ENCODE results near the gene PRKG1. TPM values are rescaled to one million over a fixed set of nuclear protein-coding genes. Genes with fewer than 3 reads are reported as not detected.

PRKG1 gene
- total and polyA plus RNA-seq, 2 experiments from 2014 or later, result 18.2 to 21.1 TPM

DNA sequence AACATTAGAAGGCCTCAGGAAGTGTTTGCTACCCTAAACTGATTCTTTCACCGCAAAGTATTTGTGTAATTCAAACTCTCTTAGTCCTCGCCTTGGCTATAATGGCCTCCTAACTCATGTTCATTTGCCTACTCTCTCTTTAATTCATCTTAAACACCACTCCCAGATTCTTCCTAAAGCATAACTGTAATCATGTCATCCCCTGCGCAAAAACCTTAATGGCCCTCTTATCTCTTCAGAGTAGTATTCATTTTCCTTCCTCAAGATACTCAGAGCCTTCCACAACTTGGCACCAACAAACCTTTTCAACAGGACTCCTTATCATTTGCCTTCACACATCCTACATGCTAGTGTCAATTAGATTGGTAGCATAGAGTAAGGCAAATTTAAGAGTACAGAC, 582.2 kb downstream of the PRKG1 start:
- no peaks in the 10 kb centered on the region for H3K27me3 Mint-ChIP-seq (ENCODE audit: insufficient read depth, low read depth, poor library complexity)
- no peaks in the 10 kb centered on the region for H3K9me3 Mint-ChIP-seq
- ATAC-seq (no peak), DNase-seq (ENCODE audit: low spot score) (no peak)
- H3K36me3 Mint-ChIP-seq (ENCODE audit: low read depth), result no peaks in the 10 kb centered on the region
- no peaks in the 10 kb centered on the region for H3F3A ChIP-seq (replicated peaks; ENCODE audit: low read depth)
- H3K27ac ChIP-seq (ENCODE audit: low read depth), result no peak overlapping the region
- H2AFZ ChIP-seq, result no peak overlapping the region
- no peaks in the 10 kb centered on the region for H4K20me1 ChIP-seq (replicated peaks; ENCODE audit: insufficient read depth)
- H3K27me3 ChIP-seq (ENCODE audit: insufficient read depth), result no peaks in the 10 kb centered on the region
- H3K9me2 ChIP-seq (ENCODE audit: insufficient read depth), result no peaks in the 10 kb centered on the region
- H3K27ac Mint-ChIP-seq, result no peak overlapping the region; the same call in 1 of the 2 replicates
- no peaks in the 10 kb centered on the region for H3K79me2 ChIP-seq (replicated peaks; ENCODE audit: insufficient read depth)
- H3K4me1 ChIP-seq (ENCODE audit: insufficient read depth), result no peaks in the 10 kb centered on the region
- no peak overlapping the region for H3K4me3 Mint-ChIP-seq
- no peaks in the 10 kb centered on the region for H3K36me3 ChIP-seq (ENCODE audit: insufficient read depth)
- TF ChIP-seq, protein P1, sequence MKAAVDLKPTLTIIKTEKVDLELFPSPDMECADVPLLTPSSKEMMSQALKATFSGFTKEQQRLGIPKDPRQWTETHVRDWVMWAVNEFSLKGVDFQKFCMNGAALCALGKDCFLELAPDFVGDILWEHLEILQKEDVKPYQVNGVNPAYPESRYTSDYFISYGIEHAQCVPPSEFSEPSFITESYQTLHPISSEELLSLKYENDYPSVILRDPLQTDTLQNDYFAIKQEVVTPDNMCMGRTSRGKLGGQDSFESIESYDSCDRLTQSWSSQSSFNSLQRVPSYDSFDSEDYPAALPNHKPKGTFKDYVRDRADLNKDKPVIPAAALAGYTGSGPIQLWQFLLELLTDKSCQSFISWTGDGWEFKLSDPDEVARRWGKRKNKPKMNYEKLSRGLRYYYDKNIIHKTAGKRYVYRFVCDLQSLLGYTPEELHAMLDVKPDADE (IDR thresholded peaks at IDR 0.05), result no peak
- TF ChIP-seq CREB1 (CRISPR knock-in tag; IDR thresholded peaks at IDR 0.05; ENCODE audit: low read depth) (no peak), NANOG (IDR thresholded peaks at IDR 0.05; ENCODE audit: borderline replicate concordance) (no peak), JUNB (IDR thresholded peaks at IDR 0.05; ENCODE audit: unreplicated experiment) (no peak), ZNF114 (CRISPR knock-in tag; IDR thresholded peaks at IDR 0.05) (no peak), ZNF331 (CRISPR knock-in tag; IDR thresholded peaks at IDR 0.05; ENCODE audit: low read depth) (no peak), EZH2phosphoT487 (IDR thresholded peaks at IDR 0.05; ENCODE audit: unreplicated experiment) (no peak), STAT1 (IDR thresholded peaks at IDR 0.05; ENCODE audit: unreplicated experiment) (no peak), EZH2 (IDR thresholded peaks at IDR 0.05; ENCODE audit: low read depth, unreplicated experiment) (no peak)
- TF ChIP-seq, protein P2, sequence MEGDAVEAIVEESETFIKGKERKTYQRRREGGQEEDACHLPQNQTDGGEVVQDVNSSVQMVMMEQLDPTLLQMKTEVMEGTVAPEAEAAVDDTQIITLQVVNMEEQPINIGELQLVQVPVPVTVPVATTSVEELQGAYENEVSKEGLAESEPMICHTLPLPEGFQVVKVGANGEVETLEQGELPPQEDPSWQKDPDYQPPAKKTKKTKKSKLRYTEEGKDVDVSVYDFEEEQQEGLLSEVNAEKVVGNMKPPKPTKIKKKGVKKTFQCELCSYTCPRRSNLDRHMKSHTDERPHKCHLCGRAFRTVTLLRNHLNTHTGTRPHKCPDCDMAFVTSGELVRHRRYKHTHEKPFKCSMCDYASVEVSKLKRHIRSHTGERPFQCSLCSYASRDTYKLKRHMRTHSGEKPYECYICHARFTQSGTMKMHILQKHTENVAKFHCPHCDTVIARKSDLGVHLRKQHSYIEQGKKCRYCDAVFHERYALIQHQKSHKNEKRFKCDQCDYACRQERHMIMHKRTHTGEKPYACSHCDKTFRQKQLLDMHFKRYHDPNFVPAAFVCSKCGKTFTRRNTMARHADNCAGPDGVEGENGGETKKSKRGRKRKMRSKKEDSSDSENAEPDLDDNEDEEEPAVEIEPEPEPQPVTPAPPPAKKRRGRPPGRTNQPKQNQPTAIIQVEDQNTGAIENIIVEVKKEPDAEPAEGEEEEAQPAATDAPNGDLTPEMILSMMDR (conservative IDR thresholded peaks at IDR 0.05; ENCODE audit: low read depth in 2 of 2), result no peak
- TF ChIP-seq, protein P3, sequence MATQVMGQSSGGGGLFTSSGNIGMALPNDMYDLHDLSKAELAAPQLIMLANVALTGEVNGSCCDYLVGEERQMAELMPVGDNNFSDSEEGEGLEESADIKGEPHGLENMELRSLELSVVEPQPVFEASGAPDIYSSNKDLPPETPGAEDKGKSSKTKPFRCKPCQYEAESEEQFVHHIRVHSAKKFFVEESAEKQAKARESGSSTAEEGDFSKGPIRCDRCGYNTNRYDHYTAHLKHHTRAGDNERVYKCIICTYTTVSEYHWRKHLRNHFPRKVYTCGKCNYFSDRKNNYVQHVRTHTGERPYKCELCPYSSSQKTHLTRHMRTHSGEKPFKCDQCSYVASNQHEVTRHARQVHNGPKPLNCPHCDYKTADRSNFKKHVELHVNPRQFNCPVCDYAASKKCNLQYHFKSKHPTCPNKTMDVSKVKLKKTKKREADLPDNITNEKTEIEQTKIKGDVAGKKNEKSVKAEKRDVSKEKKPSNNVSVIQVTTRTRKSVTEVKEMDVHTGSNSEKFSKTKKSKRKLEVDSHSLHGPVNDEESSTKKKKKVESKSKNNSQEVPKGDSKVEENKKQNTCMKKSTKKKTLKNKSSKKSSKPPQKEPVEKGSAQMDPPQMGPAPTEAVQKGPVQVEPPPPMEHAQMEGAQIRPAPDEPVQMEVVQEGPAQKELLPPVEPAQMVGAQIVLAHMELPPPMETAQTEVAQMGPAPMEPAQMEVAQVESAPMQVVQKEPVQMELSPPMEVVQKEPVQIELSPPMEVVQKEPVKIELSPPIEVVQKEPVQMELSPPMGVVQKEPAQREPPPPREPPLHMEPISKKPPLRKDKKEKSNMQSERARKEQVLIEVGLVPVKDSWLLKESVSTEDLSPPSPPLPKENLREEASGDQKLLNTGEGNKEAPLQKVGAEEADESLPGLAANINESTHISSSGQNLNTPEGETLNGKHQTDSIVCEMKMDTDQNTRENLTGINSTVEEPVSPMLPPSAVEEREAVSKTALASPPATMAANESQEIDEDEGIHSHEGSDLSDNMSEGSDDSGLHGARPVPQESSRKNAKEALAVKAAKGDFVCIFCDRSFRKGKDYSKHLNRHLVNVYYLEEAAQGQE (IDR thresholded peaks at IDR 0.05; ENCODE audit: unreplicated experiment), result no peak
- TF ChIP-seq, protein P4, sequence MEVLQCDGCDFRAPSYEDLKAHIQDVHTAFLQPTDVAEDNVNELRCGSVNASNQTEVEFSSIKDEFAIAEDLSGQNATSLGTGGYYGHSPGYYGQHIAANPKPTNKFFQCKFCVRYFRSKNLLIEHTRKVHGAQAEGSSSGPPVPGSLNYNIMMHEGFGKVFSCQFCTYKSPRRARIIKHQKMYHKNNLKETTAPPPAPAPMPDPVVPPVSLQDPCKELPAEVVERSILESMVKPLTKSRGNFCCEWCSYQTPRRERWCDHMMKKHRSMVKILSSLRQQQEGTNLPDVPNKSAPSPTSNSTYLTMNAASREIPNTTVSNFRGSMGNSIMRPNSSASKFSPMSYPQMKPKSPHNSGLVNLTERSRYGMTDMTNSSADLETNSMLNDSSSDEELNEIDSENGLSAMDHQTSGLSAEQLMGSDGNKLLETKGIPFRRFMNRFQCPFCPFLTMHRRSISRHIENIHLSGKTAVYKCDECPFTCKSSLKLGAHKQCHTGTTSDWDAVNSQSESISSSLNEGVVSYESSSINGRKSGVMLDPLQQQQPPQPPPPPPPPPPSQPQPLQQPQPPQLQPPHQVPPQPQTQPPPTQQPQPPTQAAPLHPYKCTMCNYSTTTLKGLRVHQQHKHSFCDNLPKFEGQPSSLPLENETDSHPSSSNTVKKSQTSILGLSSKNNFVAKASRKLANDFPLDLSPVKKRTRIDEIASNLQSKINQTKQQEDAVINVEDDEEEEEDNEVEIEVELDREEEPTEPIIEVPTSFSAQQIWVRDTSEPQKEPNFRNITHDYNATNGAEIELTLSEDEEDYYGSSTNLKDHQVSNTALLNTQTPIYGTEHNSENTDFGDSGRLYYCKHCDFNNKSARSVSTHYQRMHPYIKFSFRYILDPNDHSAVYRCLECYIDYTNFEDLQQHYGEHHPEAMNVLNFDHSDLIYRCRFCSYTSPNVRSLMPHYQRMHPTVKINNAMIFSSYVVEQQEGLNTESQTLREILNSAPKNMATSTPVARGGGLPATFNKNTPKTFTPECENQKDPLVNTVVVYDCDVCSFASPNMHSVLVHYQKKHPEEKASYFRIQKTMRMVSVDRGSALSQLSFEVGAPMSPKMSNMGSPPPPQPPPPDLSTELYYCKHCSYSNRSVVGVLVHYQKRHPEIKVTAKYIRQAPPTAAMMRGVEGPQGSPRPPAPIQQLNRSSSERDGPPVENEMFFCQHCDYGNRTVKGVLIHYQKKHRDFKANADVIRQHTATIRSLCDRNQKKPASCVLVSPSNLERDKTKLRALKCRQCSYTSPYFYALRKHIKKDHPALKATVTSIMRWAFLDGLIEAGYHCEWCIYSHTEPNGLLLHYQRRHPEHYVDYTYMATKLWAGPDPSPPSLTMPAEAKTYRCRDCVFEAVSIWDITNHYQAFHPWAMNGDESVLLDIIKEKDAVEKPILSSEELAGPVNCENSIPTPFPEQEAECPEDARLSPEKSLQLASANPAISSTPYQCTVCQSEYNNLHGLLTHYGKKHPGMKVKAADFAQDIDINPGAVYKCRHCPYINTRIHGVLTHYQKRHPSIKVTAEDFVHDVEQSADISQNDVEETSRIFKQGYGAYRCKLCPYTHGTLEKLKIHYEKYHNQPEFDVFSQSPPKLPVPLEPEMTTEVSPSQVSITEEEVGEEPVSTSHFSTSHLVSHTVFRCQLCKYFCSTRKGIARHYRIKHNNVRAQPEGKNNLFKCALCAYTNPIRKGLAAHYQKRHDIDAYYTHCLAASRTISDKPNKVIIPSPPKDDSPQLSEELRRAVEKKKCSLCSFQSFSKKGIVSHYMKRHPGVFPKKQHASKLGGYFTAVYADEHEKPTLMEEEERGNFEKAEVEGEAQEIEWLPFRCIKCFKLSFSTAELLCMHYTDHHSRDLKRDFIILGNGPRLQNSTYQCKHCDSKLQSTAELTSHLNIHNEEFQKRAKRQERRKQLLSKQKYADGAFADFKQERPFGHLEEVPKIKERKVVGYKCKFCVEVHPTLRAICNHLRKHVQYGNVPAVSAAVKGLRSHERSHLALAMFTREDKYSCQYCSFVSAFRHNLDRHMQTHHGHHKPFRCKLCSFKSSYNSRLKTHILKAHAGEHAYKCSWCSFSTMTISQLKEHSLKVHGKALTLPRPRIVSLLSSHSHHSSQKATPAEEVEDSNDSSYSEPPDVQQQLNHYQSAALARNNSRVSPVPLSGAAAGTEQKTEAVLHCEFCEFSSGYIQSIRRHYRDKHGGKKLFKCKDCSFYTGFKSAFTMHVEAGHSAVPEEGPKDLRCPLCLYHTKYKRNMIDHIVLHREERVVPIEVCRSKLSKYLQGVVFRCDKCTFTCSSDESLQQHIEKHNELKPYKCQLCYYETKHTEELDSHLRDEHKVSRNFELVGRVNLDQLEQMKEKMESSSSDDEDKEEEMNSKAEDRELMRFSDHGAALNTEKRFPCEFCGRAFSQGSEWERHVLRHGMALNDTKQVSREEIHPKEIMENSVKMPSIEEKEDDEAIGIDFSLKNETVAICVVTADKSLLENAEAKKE (CRISPR knock-in tag; IDR thresholded peaks at IDR 0.05), result no peak
- H3K4me1 Mint-ChIP-seq, result peaks cover 9% of the 10 kb centered on the region
- no peak overlapping the region for H3K4me3 ChIP-seq
- no peak overlapping the region for H3K4me2 ChIP-seq

Measured in GM23338 (cell line).